B cell (primary cell): ENCODE results near the gene EPAS1. TPM values are rescaled to one million over a fixed set of nuclear protein-coding genes. Genes with fewer than 3 reads are reported as not detected.

Experiments used
- ATAC-seq: fragments of 200-7000 bp; cut with Tn5 transposase; one replicate; pipeline ENCODE4 v1.10.0; 2021; ENCODE audit warnings: low read depth, mild to moderate bottlenecking, moderate number of reproducible peaks, moderate library complexity
- CTCF ChIA-PET: fragments of 350-600 bp; sonication (Branson Sonifier 250); formaldehyde crosslinking; loops from one replicate; lab custom pipeline; 2021; ENCODE audit warnings: antibody characterized with exemption, inconsistent platforms; lab: Charles Lee
- POLR2A ChIA-PET: fragments of 350-600 bp; sonication (Branson Sonifier 250); formaldehyde crosslinking; loops from one replicate; lab custom pipeline; 2021; ENCODE audit warnings: antibody characterized with exemption; lab: Charles Lee
- DNase-seq: peaks from one replicate; pipeline ENCODE4 v3.0.0; 2013
- H2AFZ ChIP-seq: 2 replicates; pipeline ENCODE4 v1.6.1; 2012; ENCODE audit warnings: mild to moderate bottlenecking, low read depth, low read length; ENCODE audit not compliant: insufficient read depth, poor library complexity, severe bottlenecking
- H3K27ac ChIP-seq, 2 donors: 1 replicate in 1 of 2; 2 replicates in 1 of 2; pipeline ENCODE4 v1.5.1; 2012 to 2013; ENCODE audit warnings: low read length in 2 of 2, mild to moderate bottlenecking in 2 of 2, moderate library complexity in 1 of 2
- H3K27me3 ChIP-seq, 4 experiments: fragments of 200-600 bp in 1 of 4; sonication (generic) in 1 of 4; replicated peaks in 1 of 4; 1 replicate in 2 of 4; 2 replicates in 2 of 4; pipeline versions ENCODE4 v1.6.1 to v1.7.0; 2013 to 2016; ENCODE audit warnings: low read length in 3 of 4, mild to moderate bottlenecking in 2 of 4, mixed read lengths in 1 of 4, moderate library complexity in 1 of 4; ENCODE audit not compliant: insufficient read depth in 4 of 4, control insufficient read depth in 3 of 4; ENCODE audit errors: control extremely low read depth in 1 of 4
- H3K36me3 ChIP-seq, 2 experiments: replicated peaks in 1 of 2; 1 replicate in 1 of 2; 2 replicates in 1 of 2; pipeline versions ENCODE4 v1.6.1 to v1.7.1; 2013; ENCODE audit warnings: low read length in 1 of 2; ENCODE audit not compliant: insufficient read depth in 2 of 2, control insufficient read depth in 1 of 2; ENCODE audit errors: control extremely low read depth in 1 of 2, extremely low read depth in 1 of 2
- H3K4me1 ChIP-seq, 2 donors: fragments of 200-600 bp in 1 of 2; sonication (generic) in 1 of 2; 1 replicate in 1 of 2; 2 replicates in 1 of 2; pipeline versions ENCODE4 v1.5.1 to v1.6.1; 2013 to 2017; ENCODE audit warnings: low read length in 2 of 2; ENCODE audit not compliant: control insufficient read depth in 2 of 2, insufficient read depth in 2 of 2
- H3K4me2 ChIP-seq: replicated peaks from 2 replicates; pipeline ENCODE3; 2012; ENCODE audit warnings: mild to moderate bottlenecking, low read depth, low read length; ENCODE audit not compliant: poor library complexity, severe bottlenecking
- H3K4me3 ChIP-seq, 5 experiments: fragments of 200-600 bp in 1 of 5; sonication (generic) in 1 of 5; 1 replicate in 3 of 5; 2 replicates in 2 of 5; pipeline versions ENCODE4 v1.5.1 to v1.7.0; 2011 to 2016; ENCODE audit warnings: low read length in 4 of 5, mild to moderate bottlenecking in 4 of 5, low read depth in 2 of 5, control low read depth in 1 of 5, moderate library complexity in 1 of 5; ENCODE audit not compliant: insufficient read depth in 1 of 5; ENCODE audit errors: control extremely low read depth in 1 of 5, extremely low read depth in 1 of 5
- H3K79me2 ChIP-seq: fragments of 200-600 bp; sonication (generic); one replicate; pipeline ENCODE4 v1.6.0; 2016; ENCODE audit warnings: low read length; ENCODE audit not compliant: control insufficient read depth, insufficient read depth
- H3K9ac ChIP-seq: fragments of 200-600 bp; sonication (generic); 2 replicates; pipeline ENCODE4 v1.6.1; 2017; ENCODE audit warnings: mild to moderate bottlenecking, low read length, moderate library complexity
- H3K9me3 ChIP-seq, 3 donors: one replicate each; pipeline versions ENCODE4 v1.6.1 to v1.7.1; 2013; ENCODE audit warnings: low read length in 2 of 3; ENCODE audit not compliant: control insufficient read depth in 2 of 3, insufficient read depth in 1 of 3; ENCODE audit errors: control extremely low read depth in 1 of 3
- H4K20me1 ChIP-seq: 2 replicates; pipeline ENCODE4 v1.6.0; 2012; ENCODE audit warnings: mild to moderate bottlenecking, low read length; ENCODE audit not compliant: insufficient read depth, control insufficient read depth, poor library complexity, severe bottlenecking
- H3K27ac Mint-ChIP-seq: one replicate; pipeline ENCODE4 v1.8.0; 2021; ENCODE audit warnings: mixed read lengths
- H3K27me3 Mint-ChIP-seq: one replicate; pipeline ENCODE4 v1.8.0; 2021; ENCODE audit warnings: mixed read lengths
- H3K4me1 Mint-ChIP-seq: one replicate; pipeline ENCODE4 v1.8.0; 2021; ENCODE audit warnings: mixed read lengths
- H3K4me3 Mint-ChIP-seq: one replicate; pipeline ENCODE4 v1.8.0; 2021; ENCODE audit warnings: mixed read lengths
- H3K9me3 Mint-ChIP-seq: one replicate; pipeline ENCODE4 v1.8.0; 2022; ENCODE audit warnings: mixed read lengths; ENCODE audit not compliant: insufficient read depth
- EZH2 ChIP-seq: IDR thresholded peaks from 2 replicates; pipeline ENCODE4 v1.6.1; 2012; ENCODE audit warnings: borderline replicate concordance, low read depth, mild to moderate bottlenecking, moderate library complexity, low read length; ENCODE audit not compliant: insufficient read depth, poor library complexity, severe bottlenecking
- WGBS: methylation state at CpG from one replicate; pipeline ENCODE4 v1.1.5; 2013; ENCODE audit warnings: missing lambda C conversion rate; ENCODE audit not compliant: insufficient coverage; 5-methylcytosine and 5-hydroxymethylcytosine counted together
- intact Hi-C: fragments of 100-400 bp; cut with micrococcal nuclease; formaldehyde crosslinking; loops from one replicate; pipeline ENCODE4 v1.10.0; 2022
- polyA plus RNA-seq: library from polyadenylated mRNA; depleted of rRNA; stranded (reverse); fragments of >200 nt; gene quantifications from 2 replicates; pipeline ENCODE4 v1.2.3, GENCODE V29; 2012
- total RNA-seq, 2 donors: library from RNA; stranded (reverse); fragments of 120-200 nt in 1 of 2; gene quantifications; 1 replicate in 1 of 2; 2 replicates in 1 of 2; pipeline versions ENCODE4 v1.2.3 to v1.2.4, GENCODE V29; 2013 to 2022
- TF ChIP-seq, protein P1 (sequence below): fragments of 200-600 bp; IDR thresholded peaks from one replicate; pipeline ENCODE4 v1.8.0; 2022; ENCODE audit warnings: antibody characterized with exemption, mild to moderate bottlenecking

EPAS1 gene
- total and polyA plus RNA-seq, 2 donors (not counting 1 experiment from before 2014, with no cell fraction given) = 0.06 to 0.37 TPM

DNA sequence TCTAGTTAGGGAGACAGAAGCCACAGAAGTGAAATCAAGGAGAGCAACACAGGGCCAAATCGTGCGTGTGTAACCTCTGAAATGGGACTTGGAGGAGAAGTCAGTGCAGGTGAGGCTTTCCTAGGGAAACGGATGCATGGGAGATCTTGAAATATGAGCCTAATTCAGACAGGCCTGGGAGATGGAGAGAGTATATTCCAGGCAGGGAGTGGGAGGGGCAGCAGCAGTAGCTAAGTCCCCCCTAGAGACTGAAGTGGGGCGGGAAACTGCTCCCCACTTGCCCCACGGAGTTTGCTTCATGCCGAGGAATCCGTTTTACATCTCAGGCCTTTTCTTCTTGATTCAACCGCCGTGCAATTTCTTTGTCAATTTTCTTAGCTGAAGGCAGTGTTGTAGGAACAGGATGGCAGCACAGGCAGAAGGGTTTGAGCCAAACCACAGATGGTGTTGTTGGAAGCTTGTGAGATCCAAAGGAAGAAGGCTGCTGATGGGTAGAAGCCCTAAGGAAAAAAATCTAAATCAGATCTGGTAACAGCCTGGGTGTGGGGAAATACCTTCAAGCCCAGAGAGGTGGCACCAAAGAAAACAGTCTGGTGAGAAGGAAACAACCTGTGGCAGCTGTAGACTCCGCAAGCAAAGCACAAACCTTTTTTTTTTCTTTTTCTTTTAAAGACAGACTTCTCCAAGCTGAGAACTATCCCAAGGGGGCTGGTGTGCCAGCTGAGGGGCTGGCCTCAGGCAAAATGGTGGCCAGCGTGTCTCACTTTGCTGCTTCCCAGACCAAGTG lies 40.2 kb downstream of the EPAS1 start:
- no peak for TF ChIP-seq EZH2
- TF ChIP-seq, protein P1, sequence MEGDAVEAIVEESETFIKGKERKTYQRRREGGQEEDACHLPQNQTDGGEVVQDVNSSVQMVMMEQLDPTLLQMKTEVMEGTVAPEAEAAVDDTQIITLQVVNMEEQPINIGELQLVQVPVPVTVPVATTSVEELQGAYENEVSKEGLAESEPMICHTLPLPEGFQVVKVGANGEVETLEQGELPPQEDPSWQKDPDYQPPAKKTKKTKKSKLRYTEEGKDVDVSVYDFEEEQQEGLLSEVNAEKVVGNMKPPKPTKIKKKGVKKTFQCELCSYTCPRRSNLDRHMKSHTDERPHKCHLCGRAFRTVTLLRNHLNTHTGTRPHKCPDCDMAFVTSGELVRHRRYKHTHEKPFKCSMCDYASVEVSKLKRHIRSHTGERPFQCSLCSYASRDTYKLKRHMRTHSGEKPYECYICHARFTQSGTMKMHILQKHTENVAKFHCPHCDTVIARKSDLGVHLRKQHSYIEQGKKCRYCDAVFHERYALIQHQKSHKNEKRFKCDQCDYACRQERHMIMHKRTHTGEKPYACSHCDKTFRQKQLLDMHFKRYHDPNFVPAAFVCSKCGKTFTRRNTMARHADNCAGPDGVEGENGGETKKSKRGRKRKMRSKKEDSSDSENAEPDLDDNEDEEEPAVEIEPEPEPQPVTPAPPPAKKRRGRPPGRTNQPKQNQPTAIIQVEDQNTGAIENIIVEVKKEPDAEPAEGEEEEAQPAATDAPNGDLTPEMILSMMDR = no peak
- DNase-seq = no peak
- Mint-ChIP-seq H3K9me3 (no peaks in the 10 kb centered on the region), H3K4me3 (no peak overlapping the region), H3K27me3 (peaks cover 37% of the 10 kb centered on the region), H3K27ac (no peak overlapping the region), H3K4me1 (no peaks in the 10 kb centered on the region)
- Histone ChIP-seq H3K4me2 (no peak overlapping the region), H3K27ac (no peak overlapping the region), H3K9me3 (no peaks in the 10 kb centered on the region), H3K9ac (no peak overlapping the region), H3K36me3 (no peaks in the 10 kb centered on the region), H3K4me1 (no peaks in the 10 kb centered on the region), H3K4me3 (no peak overlapping the region), H4K20me1 (no peaks in the 10 kb centered on the region), H2AFZ (no peak overlapping the region), H3K79me2 (no peaks in the 10 kb centered on the region), H3K27me3 (no peaks in the 10 kb centered on the region)
- CTCF ChIA-PET = interaction anchor here (0.8 to 1.4 kb wide), 2 partner anchors 10 to 26 kb away, joined by 3 to 4 read pairs; no protein-coding TSS in a partner anchor
- intact Hi-C loops = no loop called here
- 84% methylated on average over 6 of the region's 11 CpGs for WGBS
- POLR2A ChIA-PET = no interaction called here
- ATAC-seq = no peak

DNA sequence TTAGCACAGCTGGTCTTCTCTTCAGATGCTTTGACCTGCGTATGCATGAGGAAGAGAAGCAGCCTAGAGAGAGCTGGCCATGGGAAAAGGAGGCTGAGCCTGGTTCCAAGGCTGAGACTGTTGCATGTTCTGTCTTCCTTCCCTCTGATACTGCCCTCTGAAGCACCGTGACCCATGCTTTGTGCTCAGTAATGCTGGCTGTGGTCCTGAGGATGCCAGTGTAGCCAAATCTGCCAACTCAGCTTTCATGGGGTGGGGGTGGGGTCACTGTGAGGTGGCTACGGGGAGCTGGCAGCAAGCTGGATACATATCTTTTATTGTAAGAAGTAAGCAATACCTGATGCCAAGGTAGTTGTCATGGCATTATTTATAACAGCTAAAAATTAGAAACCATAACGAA lies 41.5 kb downstream of the EPAS1 start:
- ATAC-seq = no peak
- no peak overlapping the region for H2AFZ ChIP-seq
- no peaks in the 10 kb centered on the region for H4K20me1 ChIP-seq
- peaks cover 41% of the 10 kb centered on the region for H3K27me3 Mint-ChIP-seq
- H3K4me3 Mint-ChIP-seq = no peak overlapping the region
- H3K4me2 ChIP-seq = no peak overlapping the region
- TF ChIP-seq, protein P1 = no peak
- TF ChIP-seq EZH2 = no peak
- no peaks in the 10 kb centered on the region for H3K79me2 ChIP-seq
- no peak overlapping the region for H3K27ac ChIP-seq
- ChIA-PET POLR2A (no interaction called here), CTCF (interaction anchor here (0.9 to 1.4 kb wide), 2 partner anchors 9 to 21 kb away, joined by 3 read pairs; no protein-coding TSS in a partner anchor)
- H3K4me1 ChIP-seq = no peaks in the 10 kb centered on the region
- no peaks in the 10 kb centered on the region for H3K27me3 ChIP-seq
- H3K9me3 ChIP-seq = no peaks in the 10 kb centered on the region
- no peaks in the 10 kb centered on the region for H3K4me1 Mint-ChIP-seq
- no peaks in the 10 kb centered on the region for H3K9me3 Mint-ChIP-seq
- intact Hi-C loops = no loop called here
- no peak overlapping the region for H3K9ac ChIP-seq
- no peaks in the 10 kb centered on the region for H3K36me3 ChIP-seq
- H3K4me3 ChIP-seq = no peak overlapping the region
- 88% methylated on average over 1 of the region's 4 CpGs for WGBS
- no peak overlapping the region for H3K27ac Mint-ChIP-seq
- no peak for DNase-seq
